ENCODE measurements around the gene TRIM2. TPM values are rescaled to one million over a fixed set of nuclear protein-coding genes. Genes with fewer than 3 reads are reported as not detected.
"Not testable (repeated sequence)": the region's sequence is repeated elsewhere in the genome, so short reads cannot be mapped to it uniquely, and the experiment has no call there.

Gene TRIM2
- total and polyA plus RNA-seq, 2 donors from 2014 or later, result 23.3 to 122 TPM

DNA sequence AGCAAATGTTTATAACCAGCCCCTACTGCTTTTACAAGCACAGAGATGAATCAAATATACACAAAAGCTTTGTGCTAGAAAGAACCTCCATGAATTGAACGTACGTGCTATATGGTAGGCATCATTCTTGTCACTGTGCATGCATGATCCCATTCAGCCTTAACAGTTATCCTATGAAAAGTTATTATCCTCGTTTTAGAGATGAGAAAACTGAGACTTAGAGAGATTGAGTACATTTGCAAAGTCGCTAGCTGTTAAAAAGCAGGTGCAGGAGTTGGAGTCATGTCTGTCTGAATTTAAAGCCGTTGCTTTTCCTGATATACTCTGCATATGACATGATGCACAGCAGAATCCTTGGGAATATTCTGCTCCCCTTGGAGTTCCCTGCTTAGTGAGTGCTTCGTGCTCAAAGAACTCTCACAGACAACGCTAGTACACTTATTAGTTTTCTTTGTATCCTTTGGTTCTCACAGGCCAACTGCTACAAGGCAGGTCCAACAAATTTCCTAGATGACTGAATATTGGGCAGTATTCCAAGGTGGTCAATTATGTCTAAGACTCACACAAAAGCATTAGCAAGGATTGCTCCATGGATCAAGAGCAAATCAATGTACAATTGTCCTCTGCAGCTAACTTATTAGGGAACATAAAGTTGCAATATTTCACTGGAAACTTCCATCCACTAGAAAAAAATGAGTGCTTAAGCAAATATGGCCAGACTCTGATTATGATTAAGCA lies 42.8 kb upstream of the TRIM2 start:
- Histone ChIP-seq H3K27ac (ENCODE audit: low read depth in 2 of 2, low read length in 2 of 2) (no peak overlapping the region), H3K9me3 (ENCODE audit: control insufficient read depth in 2 of 3, insufficient read depth in 1 of 3, low read length in 3 of 3) (no peaks in the 10 kb centered on the region), H3K4me1 (ENCODE audit: control insufficient read depth in 2 of 3, insufficient read depth in 2 of 3, low read depth in 1 of 3, low read length in 3 of 3) (peaks cover 0 to 6% (median 6%) of the 10 kb centered on the region in 3 donors), H3K9ac (ENCODE audit: low read length in 3 of 3) (no peak overlapping the region), H3K36me3 (ENCODE audit: control insufficient read depth in 2 of 3, insufficient read depth in 3 of 3, low read length in 3 of 3) (no peaks in the 10 kb centered on the region), H3K4me3 (ENCODE audit: low read length in 3 of 3) (no peak overlapping the region), H3K27me3 (ENCODE audit: control insufficient read depth, insufficient read depth, low read length) (no peaks in the 10 kb centered on the region)
- intact Hi-C loops (cut with DNase I), result no loop called here
- DNase-seq, result no peak
- TF ChIP-seq, protein P1, sequence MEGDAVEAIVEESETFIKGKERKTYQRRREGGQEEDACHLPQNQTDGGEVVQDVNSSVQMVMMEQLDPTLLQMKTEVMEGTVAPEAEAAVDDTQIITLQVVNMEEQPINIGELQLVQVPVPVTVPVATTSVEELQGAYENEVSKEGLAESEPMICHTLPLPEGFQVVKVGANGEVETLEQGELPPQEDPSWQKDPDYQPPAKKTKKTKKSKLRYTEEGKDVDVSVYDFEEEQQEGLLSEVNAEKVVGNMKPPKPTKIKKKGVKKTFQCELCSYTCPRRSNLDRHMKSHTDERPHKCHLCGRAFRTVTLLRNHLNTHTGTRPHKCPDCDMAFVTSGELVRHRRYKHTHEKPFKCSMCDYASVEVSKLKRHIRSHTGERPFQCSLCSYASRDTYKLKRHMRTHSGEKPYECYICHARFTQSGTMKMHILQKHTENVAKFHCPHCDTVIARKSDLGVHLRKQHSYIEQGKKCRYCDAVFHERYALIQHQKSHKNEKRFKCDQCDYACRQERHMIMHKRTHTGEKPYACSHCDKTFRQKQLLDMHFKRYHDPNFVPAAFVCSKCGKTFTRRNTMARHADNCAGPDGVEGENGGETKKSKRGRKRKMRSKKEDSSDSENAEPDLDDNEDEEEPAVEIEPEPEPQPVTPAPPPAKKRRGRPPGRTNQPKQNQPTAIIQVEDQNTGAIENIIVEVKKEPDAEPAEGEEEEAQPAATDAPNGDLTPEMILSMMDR (IDR thresholded peaks at IDR 0.05; ENCODE audit: borderline replicate concordance, extremely low read depth, insufficient read depth), result no peak
- no peak for FAIRE-seq

DNA sequence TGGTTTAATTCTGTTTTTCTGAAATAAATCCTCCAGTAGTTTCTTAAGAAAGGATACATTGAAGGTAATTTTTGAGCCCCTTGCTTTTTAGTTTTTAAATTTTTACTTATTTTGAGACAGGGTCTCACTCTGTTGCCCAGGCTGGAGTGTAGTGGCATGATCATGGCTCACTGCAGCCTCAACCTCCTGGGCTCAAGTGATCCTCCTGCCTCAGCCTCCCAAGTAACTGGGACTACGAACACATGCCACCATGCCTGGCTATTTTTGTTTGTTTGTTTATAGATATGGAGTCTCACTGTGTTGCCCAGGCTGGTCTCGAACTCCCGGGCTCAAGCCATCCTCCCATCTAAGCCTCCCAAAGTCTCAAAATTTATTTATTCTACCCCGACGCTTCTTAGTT lies 39.0 kb upstream of the TRIM2 start:
- H3K36me3 ChIP-seq (ENCODE audit: control insufficient read depth in 2 of 3, insufficient read depth in 3 of 3, low read length in 3 of 3); FAIRE-seq; H3K4me3 ChIP-seq (ENCODE audit: low read length in 3 of 3); DNase-seq; H3K27me3 ChIP-seq (ENCODE audit: control insufficient read depth, insufficient read depth, low read length); H3K9ac ChIP-seq (ENCODE audit: low read length in 3 of 3); intact Hi-C loops (cut with DNase I); H3K4me1 ChIP-seq (ENCODE audit: control insufficient read depth in 2 of 3, insufficient read depth in 2 of 3, low read depth in 1 of 3, low read length in 3 of 3); H3K9me3 ChIP-seq (ENCODE audit: control insufficient read depth in 2 of 3, insufficient read depth in 1 of 3, low read length in 3 of 3); H3K27ac ChIP-seq (ENCODE audit: low read depth in 2 of 2, low read length in 2 of 2): not testable (repeated sequence)

DNA sequence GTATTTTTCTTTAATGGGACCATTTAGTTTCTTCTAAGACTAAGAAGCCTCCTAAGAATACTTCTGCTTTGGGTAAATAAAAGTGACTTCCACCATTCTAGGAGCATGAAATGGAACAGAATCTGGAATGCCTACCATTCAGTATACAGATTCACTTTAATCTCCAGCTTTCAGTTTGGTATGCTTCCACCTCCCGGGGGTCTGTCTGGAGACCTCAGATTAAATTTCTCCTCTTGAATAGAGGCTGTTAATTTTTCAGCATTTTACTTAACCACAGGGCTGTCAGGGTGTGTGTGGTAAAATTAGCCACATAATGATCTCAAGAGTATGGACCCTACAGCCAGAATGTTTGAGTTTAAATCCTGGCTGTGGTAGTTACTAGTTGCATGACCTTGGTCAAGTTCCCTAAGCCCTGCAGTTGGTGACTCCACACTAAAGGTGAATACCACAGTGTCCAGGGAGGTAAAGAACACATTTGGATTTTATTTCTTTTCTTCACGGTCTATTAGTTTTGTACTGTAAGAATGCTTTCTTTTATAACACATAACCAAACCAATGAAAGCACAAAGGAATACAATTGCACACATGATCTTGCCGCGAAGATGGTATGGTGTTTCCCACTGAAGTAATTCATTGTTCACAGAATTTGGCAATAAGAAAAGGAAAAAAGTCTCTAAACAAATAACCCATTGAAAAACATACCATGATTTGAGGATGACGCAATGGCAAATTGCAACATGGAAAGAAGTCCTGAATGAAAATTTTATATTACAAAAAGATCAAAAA lies 37.3 kb upstream of the TRIM2 start:
- no peaks in the 10 kb centered on the region for H3K9me3 ChIP-seq (ENCODE audit: control insufficient read depth in 2 of 3, insufficient read depth in 1 of 3, low read length in 3 of 3)
- H3K27ac ChIP-seq (ENCODE audit: low read depth in 2 of 2, low read length in 2 of 2), result no peak overlapping the region
- no peaks in the 10 kb centered on the region for H3K36me3 ChIP-seq (ENCODE audit: control insufficient read depth in 2 of 3, insufficient read depth in 3 of 3, low read length in 3 of 3)
- peak overlapping the region in 1 of 3 donors; percentile 12 for H3K9ac ChIP-seq (ENCODE audit: low read length in 3 of 3)
- no peaks in the 10 kb centered on the region for H3K27me3 ChIP-seq (ENCODE audit: control insufficient read depth, insufficient read depth, low read length)
- DNase-seq (peak in 1 of 5 donors; percentile 19), FAIRE-seq (no peak)
- TF ChIP-seq, protein P1 (IDR thresholded peaks at IDR 0.05; ENCODE audit: borderline replicate concordance, extremely low read depth, insufficient read depth), result no peak
- no peak overlapping the region for H3K4me3 ChIP-seq (ENCODE audit: low read length in 3 of 3)
- no peaks in the 10 kb centered on the region for H3K4me1 ChIP-seq (ENCODE audit: control insufficient read depth in 2 of 3, insufficient read depth in 2 of 3, low read depth in 1 of 3, low read length in 3 of 3)
- intact Hi-C loops (cut with DNase I), result no loop called here

DNA sequence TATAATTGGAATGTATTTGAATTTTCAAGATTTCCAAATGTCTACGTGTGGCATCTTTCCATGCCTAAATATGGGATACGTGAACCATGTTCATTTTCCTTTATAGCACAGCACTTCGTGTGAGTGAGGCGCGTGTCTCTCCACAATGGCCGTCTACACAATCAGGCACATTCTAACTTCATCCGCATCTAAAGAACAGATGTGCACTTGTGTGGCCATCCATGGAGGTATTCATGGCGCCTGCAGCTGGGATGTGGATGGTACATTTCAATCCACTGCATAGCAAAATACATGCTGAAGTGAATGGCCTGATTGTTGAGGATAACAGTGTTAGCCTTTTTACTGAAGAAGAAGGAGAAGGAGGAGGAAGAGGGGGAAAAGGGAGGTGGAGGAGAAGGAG lies 34.5 kb upstream of the TRIM2 start:
- FAIRE-seq (no peak), DNase-seq (no peak)
- Histone ChIP-seq H3K9me3 (ENCODE audit: control insufficient read depth in 2 of 3, insufficient read depth in 1 of 3, low read length in 3 of 3) (no peaks in the 10 kb centered on the region), H3K27ac (ENCODE audit: low read depth in 2 of 2, low read length in 2 of 2) (no peak overlapping the region), H3K4me3 (ENCODE audit: low read length in 3 of 3) (no peak overlapping the region), H3K36me3 (ENCODE audit: control insufficient read depth in 2 of 3, insufficient read depth in 3 of 3, low read length in 3 of 3) (no peaks in the 10 kb centered on the region), H3K9ac (ENCODE audit: low read length in 3 of 3) (no peak overlapping the region), H3K27me3 (ENCODE audit: control insufficient read depth, insufficient read depth, low read length) (no peaks in the 10 kb centered on the region), H3K4me1 (ENCODE audit: control insufficient read depth in 2 of 3, insufficient read depth in 2 of 3, low read depth in 1 of 3, low read length in 3 of 3) (no peaks in the 10 kb centered on the region)
- TF ChIP-seq, protein P1 (IDR thresholded peaks at IDR 0.05; ENCODE audit: borderline replicate concordance, extremely low read depth, insufficient read depth), result no peak
- intact Hi-C loops (cut with DNase I), result no loop called here

Measured in kidney (tissue), 14 donors.